RWPE2 (cell line): Measurements from ENCODE around the gene RPS18.

Experiments used
- ATAC-seq: fragments of 200-7000 bp; cut with Tn5 transposase; 3 replicates; pipeline ENCODE4 v1.9.1; 2021; ENCODE audit warnings: low read depth
- DNase-seq: peaks from one replicate; pipeline ENCODE4 v3.0.0-alpha.2; 2020; ENCODE audit warnings: low spot score
- H3K27ac ChIP-seq: fragments of 450-650 bp; 2 replicates; pipeline ENCODE4 v1.5.1; 2017; ENCODE audit warnings: mild to moderate bottlenecking; ENCODE audit not compliant: poor library complexity, severe bottlenecking
- H3K27me3 ChIP-seq: fragments of 250-450 bp; sonication (Bioruptor Pico); 2 replicates; pipeline ENCODE4 v1.5.1; 2021; ENCODE audit warnings: mild to moderate bottlenecking, moderate library complexity; ENCODE audit not compliant: insufficient read depth, poor library complexity, severe bottlenecking
- H3K36me3 ChIP-seq: fragments of 250-450 bp; sonication (Bioruptor Pico); 2 replicates; pipeline ENCODE4 v1.5.1; 2020; ENCODE audit warnings: low read depth, mild to moderate bottlenecking, moderate library complexity
- H3K4me1 ChIP-seq: fragments of 250-450 bp; sonication (Bioruptor Pico); 2 replicates; pipeline ENCODE4 v1.5.1; 2021; ENCODE audit warnings: mild to moderate bottlenecking, moderate library complexity; ENCODE audit not compliant: insufficient read depth, poor library complexity, severe bottlenecking
- H3K4me3 ChIP-seq: fragments of 250-450 bp; sonication (Bioruptor Pico); 2 replicates; pipeline ENCODE4 v1.5.1; 2021; ENCODE audit warnings: mild to moderate bottlenecking, moderate library complexity; ENCODE audit not compliant: severe bottlenecking
- H3K9me3 ChIP-seq: fragments of 250-450 bp; sonication (Bioruptor Pico); 2 replicates; pipeline ENCODE4 v1.5.1; 2021; ENCODE audit warnings: mild to moderate bottlenecking, moderate library complexity; ENCODE audit not compliant: severe bottlenecking
- TF ChIP-seq, protein P1 (sequence below): fragments of 450-650 bp; IDR thresholded peaks from one replicate; pipeline ENCODE4 v1.5.1; 2017; ENCODE audit warnings: mild to moderate bottlenecking, moderate library complexity; ENCODE audit not compliant: poor library complexity, severe bottlenecking

The RPS18 gene

DNA sequence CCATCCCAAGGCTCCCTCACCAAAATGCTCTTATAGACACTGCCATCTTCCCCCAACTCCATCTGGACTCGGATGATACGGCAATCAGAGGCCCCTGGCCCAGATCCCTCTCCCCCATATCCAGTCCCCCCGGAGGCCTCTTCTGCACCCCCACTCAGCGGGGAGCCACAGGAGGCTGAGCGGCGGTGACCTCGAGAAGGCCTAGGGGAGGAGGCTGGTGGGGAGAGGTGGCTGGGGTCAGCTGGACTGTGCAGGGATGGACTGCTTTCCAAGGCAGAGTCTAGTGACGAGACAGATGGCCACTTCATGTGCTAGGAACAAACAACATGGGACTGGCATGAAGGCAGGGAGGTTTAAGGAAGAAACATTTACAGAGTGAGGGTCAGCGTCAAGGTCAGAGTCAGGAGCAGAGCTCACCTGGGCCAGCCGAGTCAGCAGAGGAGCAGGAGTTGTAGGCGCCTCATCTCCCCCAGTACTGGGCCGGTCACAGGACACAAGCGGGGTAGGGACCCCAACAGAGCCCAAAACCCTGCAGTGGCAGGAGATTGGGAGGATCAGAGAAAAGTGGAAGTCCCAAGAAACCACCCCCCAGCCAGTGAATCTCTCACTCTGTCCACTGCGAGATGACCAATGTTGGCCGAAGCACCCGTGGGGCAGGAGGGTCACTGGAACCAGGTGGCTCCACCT is 21.3 kb downstream of the RPS18 start:
- Histone ChIP-seq H3K27ac (no peak overlapping the region), H3K27me3 (no peaks in the 10 kb centered on the region), H3K4me3 (no peak overlapping the region), H3K9me3 (no peaks in the 10 kb centered on the region), H3K4me1 (no peaks in the 10 kb centered on the region), H3K36me3 (peaks cover 38% of the 10 kb centered on the region)
- DNase-seq (no peak), ATAC-seq (no peak)
- TF ChIP-seq, protein P1, sequence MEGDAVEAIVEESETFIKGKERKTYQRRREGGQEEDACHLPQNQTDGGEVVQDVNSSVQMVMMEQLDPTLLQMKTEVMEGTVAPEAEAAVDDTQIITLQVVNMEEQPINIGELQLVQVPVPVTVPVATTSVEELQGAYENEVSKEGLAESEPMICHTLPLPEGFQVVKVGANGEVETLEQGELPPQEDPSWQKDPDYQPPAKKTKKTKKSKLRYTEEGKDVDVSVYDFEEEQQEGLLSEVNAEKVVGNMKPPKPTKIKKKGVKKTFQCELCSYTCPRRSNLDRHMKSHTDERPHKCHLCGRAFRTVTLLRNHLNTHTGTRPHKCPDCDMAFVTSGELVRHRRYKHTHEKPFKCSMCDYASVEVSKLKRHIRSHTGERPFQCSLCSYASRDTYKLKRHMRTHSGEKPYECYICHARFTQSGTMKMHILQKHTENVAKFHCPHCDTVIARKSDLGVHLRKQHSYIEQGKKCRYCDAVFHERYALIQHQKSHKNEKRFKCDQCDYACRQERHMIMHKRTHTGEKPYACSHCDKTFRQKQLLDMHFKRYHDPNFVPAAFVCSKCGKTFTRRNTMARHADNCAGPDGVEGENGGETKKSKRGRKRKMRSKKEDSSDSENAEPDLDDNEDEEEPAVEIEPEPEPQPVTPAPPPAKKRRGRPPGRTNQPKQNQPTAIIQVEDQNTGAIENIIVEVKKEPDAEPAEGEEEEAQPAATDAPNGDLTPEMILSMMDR: no peak

DNA sequence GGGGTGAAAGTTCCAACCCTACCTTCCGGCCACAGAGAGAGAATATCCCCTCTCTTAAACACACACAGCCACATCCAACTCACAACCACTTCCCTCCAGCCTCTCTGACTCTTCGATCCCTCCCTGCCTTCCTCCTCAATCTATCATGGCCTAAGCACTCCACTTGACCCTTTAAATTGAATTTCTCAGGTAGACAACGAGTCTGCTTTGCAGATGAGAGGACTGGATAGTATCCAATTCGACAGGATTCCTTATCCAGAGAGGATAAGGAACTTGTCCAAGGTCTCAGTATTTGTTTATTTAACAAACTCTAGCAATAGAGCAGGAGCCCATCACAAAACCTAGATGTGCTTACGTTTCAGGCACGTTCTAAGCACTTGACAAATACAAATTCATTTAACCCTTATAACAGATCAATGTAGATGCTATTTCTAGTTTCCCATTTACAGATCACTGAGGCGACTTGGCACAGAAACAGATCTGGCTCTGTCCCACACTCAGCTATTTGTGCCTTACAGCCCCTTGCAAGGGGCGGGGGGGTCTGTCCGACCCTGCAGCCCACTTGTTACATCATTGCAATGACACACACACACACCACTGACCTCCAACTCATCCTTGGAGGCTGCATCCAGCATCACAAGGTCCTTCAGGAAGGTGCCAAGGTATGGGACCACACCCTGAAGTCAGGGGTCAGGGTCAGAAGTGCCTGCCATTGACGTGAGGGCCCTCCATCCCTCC is 22.4 kb downstream of the RPS18 start:
- Histone ChIP-seq H3K4me1 (no peaks in the 10 kb centered on the region), H3K9me3 (no peaks in the 10 kb centered on the region), H3K27ac (no peak overlapping the region), H3K4me3 (no peak overlapping the region), H3K36me3 (peaks cover 38% of the 10 kb centered on the region), H3K27me3 (no peaks in the 10 kb centered on the region)
- DNase-seq: no peak
- no peak for ATAC-seq
- TF ChIP-seq, protein P1: no peak

GRCh38 chr6:33295621-33296369 is 23.9 kb downstream of the RPS18 start:
- DNase-seq: no peak
- TF ChIP-seq, protein P1: no peak
- no peaks in the 10 kb centered on the region for H3K9me3 ChIP-seq
- H3K4me1 ChIP-seq: no peaks in the 10 kb centered on the region
- H3K36me3 ChIP-seq: peaks cover 34% of the 10 kb centered on the region
- ATAC-seq: no peak
- H3K4me3 ChIP-seq: no peak overlapping the region
- no peak overlapping the region for H3K27ac ChIP-seq
- H3K27me3 ChIP-seq: no peaks in the 10 kb centered on the region

DNA sequence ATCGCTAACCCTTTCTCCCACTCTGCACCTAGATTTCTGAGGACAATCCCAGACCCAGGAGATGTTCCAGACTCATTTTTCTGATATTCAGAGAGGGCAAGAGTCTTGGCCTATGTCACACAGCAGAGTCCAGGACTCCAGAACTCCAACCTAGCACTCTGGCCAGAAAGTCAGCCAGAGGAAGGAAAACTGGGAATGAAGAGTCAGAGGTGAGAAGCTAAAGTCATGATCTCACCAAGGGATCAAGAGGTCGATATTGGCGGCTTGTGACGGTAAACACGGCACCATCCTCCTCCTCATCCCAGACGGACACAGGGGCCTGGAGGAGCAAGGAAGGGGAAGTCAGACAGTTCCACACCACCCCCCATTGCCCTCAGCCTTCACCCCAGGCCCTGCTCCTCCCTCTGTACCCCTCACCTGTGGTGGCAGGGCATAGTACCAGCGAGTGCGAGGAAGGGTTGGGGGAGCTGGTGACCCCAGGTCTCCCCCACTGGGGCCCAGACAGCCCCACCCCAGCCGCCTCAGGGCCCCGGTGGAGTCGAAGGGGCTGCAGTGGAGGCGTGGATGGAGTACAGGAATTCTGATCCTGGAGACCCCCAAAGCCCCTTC is 25.0 kb downstream of the RPS18 start:
- ATAC-seq: no peak
- no peaks in the 10 kb centered on the region for H3K9me3 ChIP-seq
- H3K36me3 ChIP-seq: peaks cover 26% of the 10 kb centered on the region
- no peaks in the 10 kb centered on the region for H3K27me3 ChIP-seq
- DNase-seq: no peak
- TF ChIP-seq, protein P1: no peak
- H3K4me1 ChIP-seq: no peaks in the 10 kb centered on the region
- H3K27ac ChIP-seq: peak overlapping the region; percentile 92
- H3K4me3 ChIP-seq: peak overlapping the region; percentile 65
